HEK293 (cell line): ENCODE measurements around the gene ACACB.

ENCODE experiments used
- CTCF ChIA-PET: fragments of 350-600 bp; formaldehyde crosslinking; extraction: SDS; loops from one replicate; lab custom pipeline; 2021; ENCODE audit warnings: antibody characterized with exemption; lab: Yijun Ruan, JAX
- POLR2A ChIA-PET: fragments of 300-600 bp; formaldehyde crosslinking; extraction: SDS; loops from one replicate; lab custom pipeline; 2020; ENCODE audit warnings: antibody characterized with exemption, inconsistent platforms; lab: Yijun Ruan, JAX
- H3K27ac ChIP-seq: fragments of 200-500 bp; sonication (Bioruptor generic); 2 replicates; pipeline ENCODE4 v1.5.1; 2014; ENCODE audit warnings: low read depth, low read length, control low read depth, inconsistent platforms; ENCODE audit errors: extremely low read depth
- H3K36me3 ChIP-seq, 2 experiments: fragments of 200-500 bp in 1 of 2; sonication (Bioruptor generic) in 1 of 2; 1 replicate in 1 of 2; 2 replicates in 1 of 2; pipeline ENCODE4 v1.5.1; 2014 to 2017; ENCODE audit warnings: inconsistent platforms in 2 of 2, low read length in 2 of 2; ENCODE audit not compliant: control insufficient read depth in 2 of 2, insufficient read depth in 1 of 2
- H3K4me1 ChIP-seq: fragments of 200-500 bp; sonication (Bioruptor generic); 2 replicates; pipeline ENCODE4 v1.5.1; 2014; ENCODE audit warnings: mild to moderate bottlenecking, low read length, inconsistent platforms; ENCODE audit not compliant: control insufficient read depth, insufficient read depth
- H3K4me3 ChIP-seq: 2 replicates; pipeline ENCODE4 v1.5.1; 2011; ENCODE audit warnings: low read depth, mild to moderate bottlenecking, control low read depth, low read length, moderate library complexity
- H3K9me3 ChIP-seq: fragments of 200-500 bp; sonication (Bioruptor generic); 2 replicates; pipeline ENCODE4 v1.5.1; 2014; ENCODE audit warnings: low read depth, low read length, inconsistent platforms; ENCODE audit not compliant: control insufficient read depth, insufficient read depth
- BCL11B ChIP-seq: fragments of 450-650 bp; formaldehyde crosslinking; IDR thresholded peaks from 2 replicates; pipeline ENCODE4 v1.5.1; 2016; ENCODE audit warnings: low read depth, missing biosample characterization, missing genetic modification characterization
- GFI1B ChIP-seq: fragments of 450-650 bp; formaldehyde crosslinking; IDR thresholded peaks from 2 replicates; pipeline ENCODE4 v1.5.1; 2016; ENCODE audit warnings: missing biosample characterization, missing genetic modification characterization
- SALL2 ChIP-seq: fragments of 450-650 bp; formaldehyde crosslinking; IDR thresholded peaks from 2 replicates; pipeline ENCODE4 v1.5.0; 2017; ENCODE audit warnings: missing biosample characterization, mild to moderate bottlenecking, missing genetic modification characterization, borderline replicate concordance
- SCRT2 ChIP-seq: fragments of 450-650 bp; formaldehyde crosslinking; IDR thresholded peaks from 2 replicates; pipeline ENCODE4 v1.5.1; 2016; ENCODE audit warnings: missing biosample characterization, missing genetic modification characterization
- ZBTB17 ChIP-seq: fragments of 450-650 bp; formaldehyde crosslinking; IDR thresholded peaks from 2 replicates; pipeline ENCODE4 v1.5.1; 2016; ENCODE audit warnings: missing biosample characterization, missing genetic modification characterization
- ZBTB7A ChIP-seq: fragments of 450-650 bp; formaldehyde crosslinking; IDR thresholded peaks from 2 replicates; pipeline ENCODE4 v1.5.1; 2016; ENCODE audit warnings: low read depth, missing biosample characterization, missing genetic modification characterization
- ZFP3 ChIP-seq: fragments of 450-650 bp; formaldehyde crosslinking; IDR thresholded peaks from 2 replicates; pipeline ENCODE4 v1.5.1; 2016; ENCODE audit warnings: low read depth, missing biosample characterization, missing genetic modification characterization
- ZFP41 ChIP-seq: fragments of 450-650 bp; formaldehyde crosslinking; IDR thresholded peaks from 2 replicates; pipeline ENCODE4 v1.5.1; 2016; ENCODE audit warnings: missing biosample characterization, missing genetic modification characterization, borderline replicate concordance
- ZNF146 ChIP-seq: fragments of 450-650 bp; formaldehyde crosslinking; IDR thresholded peaks from 2 replicates; pipeline ENCODE4 v1.5.1; 2016; ENCODE audit warnings: missing biosample characterization, missing genetic modification characterization
- ZNF155 ChIP-seq: fragments of 450-650 bp; formaldehyde crosslinking; IDR thresholded peaks from 2 replicates; pipeline ENCODE4 v1.5.1; 2016; ENCODE audit warnings: missing biosample characterization, missing genetic modification characterization
- ZNF184 ChIP-seq: fragments of 450-650 bp; IDR thresholded peaks from 2 replicates; pipeline ENCODE4 v1.5.1; 2018; ENCODE audit warnings: missing biosample characterization, mild to moderate bottlenecking, missing genetic modification characterization
- ZNF214 ChIP-seq: fragments of 450-650 bp; formaldehyde crosslinking; IDR thresholded peaks from 2 replicates; pipeline ENCODE4 v1.5.1; 2017; ENCODE audit warnings: missing biosample characterization, mild to moderate bottlenecking, missing genetic modification characterization, borderline replicate concordance
- ZNF248 ChIP-seq: fragments of 450-650 bp; formaldehyde crosslinking; IDR thresholded peaks from 2 replicates; pipeline ENCODE4 v1.5.1; 2017; ENCODE audit warnings: missing biosample characterization, missing genetic modification characterization
- ZNF354C ChIP-seq: fragments of 450-650 bp; formaldehyde crosslinking; IDR thresholded peaks from 2 replicates; pipeline ENCODE4 v1.5.1; 2016; ENCODE audit warnings: missing biosample characterization, missing genetic modification characterization, low read depth, borderline replicate concordance
- ZNF37A ChIP-seq: fragments of 450-650 bp; IDR thresholded peaks from 2 replicates; pipeline ENCODE4 v1.5.1; 2018; ENCODE audit warnings: missing biosample characterization, missing genetic modification characterization
- ZNF433 ChIP-seq: fragments of 450-650 bp; formaldehyde crosslinking; IDR thresholded peaks from 2 replicates; pipeline ENCODE4 v1.5.1; 2016; ENCODE audit warnings: missing biosample characterization, missing genetic modification characterization, low read depth
- ZNF473 ChIP-seq: fragments of 450-650 bp; formaldehyde crosslinking; IDR thresholded peaks from 2 replicates; pipeline ENCODE4 v1.5.1; 2017; ENCODE audit warnings: missing biosample characterization, missing genetic modification characterization
- ZNF626 ChIP-seq: fragments of 450-650 bp; sonication (Bioruptor Pico); formaldehyde crosslinking; IDR thresholded peaks from 2 replicates; pipeline ENCODE4 v1.5.1; 2018; ENCODE audit warnings: missing biosample characterization, missing genetic modification characterization, inconsistent platforms
- ZNF837 ChIP-seq: fragments of 450-650 bp; formaldehyde crosslinking; IDR thresholded peaks from 2 replicates; pipeline ENCODE4 v1.5.1; 2016; ENCODE audit warnings: missing biosample characterization, missing genetic modification characterization
- ZXDB ChIP-seq: fragments of 450-650 bp; formaldehyde crosslinking; IDR thresholded peaks from 2 replicates; pipeline ENCODE4 v1.5.1; 2016; ENCODE audit warnings: missing biosample characterization, missing genetic modification characterization
- TF ChIP-seq, protein P1 (sequence below): fragments of 450-650 bp; formaldehyde crosslinking; IDR thresholded peaks from 2 replicates; pipeline ENCODE4 v1.5.1; 2016; ENCODE audit warnings: missing biosample characterization, missing genetic modification characterization
- TF ChIP-seq, protein P2 (sequence below): IDR thresholded peaks from 2 replicates; pipeline ENCODE4 v1.6.1; 2011; ENCODE audit warnings: mild to moderate bottlenecking, low read depth, low read length, borderline replicate concordance
- TF ChIP-seq, protein P3 (sequence below): fragments of 450-650 bp; formaldehyde crosslinking; IDR thresholded peaks from 2 replicates; pipeline ENCODE4; 2016; ENCODE audit warnings: missing biosample characterization, missing genetic modification characterization
- TF ChIP-seq, protein P4 (sequence below): fragments of 450-650 bp; formaldehyde crosslinking; IDR thresholded peaks from 2 replicates; pipeline ENCODE4 v1.5.1; 2016; ENCODE audit warnings: missing biosample characterization, missing genetic modification characterization, low read depth

The ACACB gene

DNA sequence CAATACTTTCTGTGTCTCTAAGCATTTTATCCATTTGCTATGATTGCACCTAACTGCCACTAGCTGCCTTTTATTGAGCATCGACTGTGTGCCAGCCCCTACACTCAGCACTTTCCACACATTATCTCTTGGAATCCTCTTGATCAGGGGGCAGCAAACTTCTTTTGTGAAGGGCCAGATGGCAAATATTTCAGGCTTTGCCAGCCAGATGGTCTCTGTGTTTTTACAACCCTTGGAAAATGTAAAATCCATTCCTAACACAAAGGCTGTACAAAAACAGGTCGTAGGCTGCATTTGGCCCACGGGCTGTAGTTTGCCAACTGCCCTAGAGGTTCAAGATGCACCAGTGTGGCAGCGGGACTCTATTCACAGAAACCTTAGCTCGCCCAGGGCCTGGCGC, 173.2 kb downstream of the ACACB start:
- CTCF ChIA-PET: interaction anchor here (0.6 kb wide), 1 partner anchor 10 kb away, joined by 3 read pairs; no protein-coding TSS in a partner anchor

DNA sequence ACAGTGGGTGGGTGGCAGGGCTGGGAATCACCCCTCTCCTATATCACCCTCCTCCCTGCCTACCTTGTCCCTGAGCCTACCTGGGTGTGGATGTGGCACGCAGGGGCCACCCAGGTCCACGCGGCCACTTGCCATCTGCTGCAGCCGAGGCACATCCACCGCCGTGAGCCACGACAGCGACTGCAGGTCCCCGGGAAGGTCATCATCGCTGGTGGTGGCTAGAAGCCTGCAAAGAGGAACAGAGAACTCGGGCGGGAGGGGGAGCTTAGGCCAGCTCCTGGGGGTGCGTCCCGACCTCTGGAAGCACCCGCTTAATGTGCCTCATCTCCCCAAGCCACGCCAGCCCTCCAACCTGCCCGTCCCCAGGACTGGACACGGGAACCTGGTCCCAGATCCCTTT, 173.7 kb downstream of the ACACB start:
- no peak for TF ChIP-seq ZNF146 (tag by site-specific recombination)
- TF ChIP-seq, protein P1, sequence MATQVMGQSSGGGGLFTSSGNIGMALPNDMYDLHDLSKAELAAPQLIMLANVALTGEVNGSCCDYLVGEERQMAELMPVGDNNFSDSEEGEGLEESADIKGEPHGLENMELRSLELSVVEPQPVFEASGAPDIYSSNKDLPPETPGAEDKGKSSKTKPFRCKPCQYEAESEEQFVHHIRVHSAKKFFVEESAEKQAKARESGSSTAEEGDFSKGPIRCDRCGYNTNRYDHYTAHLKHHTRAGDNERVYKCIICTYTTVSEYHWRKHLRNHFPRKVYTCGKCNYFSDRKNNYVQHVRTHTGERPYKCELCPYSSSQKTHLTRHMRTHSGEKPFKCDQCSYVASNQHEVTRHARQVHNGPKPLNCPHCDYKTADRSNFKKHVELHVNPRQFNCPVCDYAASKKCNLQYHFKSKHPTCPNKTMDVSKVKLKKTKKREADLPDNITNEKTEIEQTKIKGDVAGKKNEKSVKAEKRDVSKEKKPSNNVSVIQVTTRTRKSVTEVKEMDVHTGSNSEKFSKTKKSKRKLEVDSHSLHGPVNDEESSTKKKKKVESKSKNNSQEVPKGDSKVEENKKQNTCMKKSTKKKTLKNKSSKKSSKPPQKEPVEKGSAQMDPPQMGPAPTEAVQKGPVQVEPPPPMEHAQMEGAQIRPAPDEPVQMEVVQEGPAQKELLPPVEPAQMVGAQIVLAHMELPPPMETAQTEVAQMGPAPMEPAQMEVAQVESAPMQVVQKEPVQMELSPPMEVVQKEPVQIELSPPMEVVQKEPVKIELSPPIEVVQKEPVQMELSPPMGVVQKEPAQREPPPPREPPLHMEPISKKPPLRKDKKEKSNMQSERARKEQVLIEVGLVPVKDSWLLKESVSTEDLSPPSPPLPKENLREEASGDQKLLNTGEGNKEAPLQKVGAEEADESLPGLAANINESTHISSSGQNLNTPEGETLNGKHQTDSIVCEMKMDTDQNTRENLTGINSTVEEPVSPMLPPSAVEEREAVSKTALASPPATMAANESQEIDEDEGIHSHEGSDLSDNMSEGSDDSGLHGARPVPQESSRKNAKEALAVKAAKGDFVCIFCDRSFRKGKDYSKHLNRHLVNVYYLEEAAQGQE (tag by site-specific recombination): no peak
- TF ChIP-seq ZNF214: no peak
- TF ChIP-seq ZNF248: no peak
- no peak for TF ChIP-seq ZNF837 (tag by site-specific recombination)
- TF ChIP-seq ZNF473: no peak
- TF ChIP-seq SALL2 (tag by site-specific recombination): no peak
- TF ChIP-seq, protein P2, sequence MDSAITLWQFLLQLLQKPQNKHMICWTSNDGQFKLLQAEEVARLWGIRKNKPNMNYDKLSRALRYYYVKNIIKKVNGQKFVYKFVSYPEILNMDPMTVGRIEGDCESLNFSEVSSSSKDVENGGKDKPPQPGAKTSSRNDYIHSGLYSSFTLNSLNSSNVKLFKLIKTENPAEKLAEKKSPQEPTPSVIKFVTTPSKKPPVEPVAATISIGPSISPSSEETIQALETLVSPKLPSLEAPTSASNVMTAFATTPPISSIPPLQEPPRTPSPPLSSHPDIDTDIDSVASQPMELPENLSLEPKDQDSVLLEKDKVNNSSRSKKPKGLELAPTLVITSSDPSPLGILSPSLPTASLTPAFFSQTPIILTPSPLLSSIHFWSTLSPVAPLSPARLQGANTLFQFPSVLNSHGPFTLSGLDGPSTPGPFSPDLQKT: no peak
- TF ChIP-seq ZFP41 (tag by site-specific recombination): no peak
- TF ChIP-seq SCRT2 (tag by site-specific recombination): no peak
- TF ChIP-seq, protein P3, sequence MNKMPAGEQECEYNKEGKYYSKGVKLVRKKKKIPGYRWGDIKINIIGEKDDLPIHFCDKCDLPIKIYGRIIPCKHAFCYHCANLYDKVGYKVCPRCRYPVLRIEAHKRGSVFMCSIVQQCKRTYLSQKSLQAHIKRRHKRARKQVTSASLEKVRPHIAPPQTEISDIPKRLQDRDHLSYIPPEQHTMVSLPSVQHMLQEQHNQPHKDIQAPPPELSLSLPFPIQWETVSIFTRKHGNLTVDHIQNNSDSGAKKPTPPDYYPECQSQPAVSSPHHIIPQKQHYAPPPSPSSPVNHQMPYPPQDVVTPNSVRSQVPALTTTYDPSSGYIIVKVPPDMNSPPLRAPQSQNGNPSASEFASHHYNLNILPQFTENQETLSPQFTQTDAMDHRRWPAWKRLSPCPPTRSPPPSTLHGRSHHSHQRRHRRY (tag by site-specific recombination): no peak
- no peak for TF ChIP-seq ZNF354C (tag by site-specific recombination)
- no peak for TF ChIP-seq ZNF433 (tag by site-specific recombination)
- no peak for TF ChIP-seq ZBTB7A
- TF ChIP-seq, protein P4, sequence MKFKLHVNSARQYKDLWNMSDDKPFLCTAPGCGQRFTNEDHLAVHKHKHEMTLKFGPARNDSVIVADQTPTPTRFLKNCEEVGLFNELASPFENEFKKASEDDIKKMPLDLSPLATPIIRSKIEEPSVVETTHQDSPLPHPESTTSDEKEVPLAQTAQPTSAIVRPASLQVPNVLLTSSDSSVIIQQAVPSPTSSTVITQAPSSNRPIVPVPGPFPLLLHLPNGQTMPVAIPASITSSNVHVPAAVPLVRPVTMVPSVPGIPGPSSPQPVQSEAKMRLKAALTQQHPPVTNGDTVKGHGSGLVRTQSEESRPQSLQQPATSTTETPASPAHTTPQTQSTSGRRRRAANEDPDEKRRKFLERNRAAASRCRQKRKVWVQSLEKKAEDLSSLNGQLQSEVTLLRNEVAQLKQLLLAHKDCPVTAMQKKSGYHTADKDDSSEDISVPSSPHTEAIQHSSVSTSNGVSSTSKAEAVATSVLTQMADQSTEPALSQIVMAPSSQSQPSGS (tag by site-specific recombination): no peak
- no peak for TF ChIP-seq ZNF37A
- no peak for TF ChIP-seq ZFP3 (tag by site-specific recombination)

More for the DNA sequence above, 173.2 kb downstream of the ACACB start:
- Histone ChIP-seq H3K4me3 (no peak overlapping the region), H3K9me3 (no peaks in the 10 kb centered on the region), H3K4me1 (no peaks in the 10 kb centered on the region), H3K27ac (no peak overlapping the region), H3K36me3 (peaks cover 0 to 4% of the 10 kb centered on the region in 2 experiments; a peak in 2 of 3 replicates)
- no peak for TF ChIP-seq ZNF626 (tag by site-specific recombination)
- TF ChIP-seq, protein P1 (tag by site-specific recombination): no peak
- no peak for TF ChIP-seq ZNF155 (tag by site-specific recombination)
- TF ChIP-seq ZXDB: no peak
- TF ChIP-seq GFI1B (tag by site-specific recombination): no peak
- no peak for TF ChIP-seq BCL11B
- no peak for TF ChIP-seq ZBTB17
- TF ChIP-seq ZNF184 (tag by site-specific recombination): no peak
- POLR2A ChIA-PET: no interaction called here

More for the DNA sequence above, 173.7 kb downstream of the ACACB start:
- Histone ChIP-seq H3K9me3 (no peaks in the 10 kb centered on the region), H3K4me1 (no peaks in the 10 kb centered on the region), H3K4me3 (no peak overlapping the region), H3K27ac (no peak overlapping the region), H3K36me3 (no peaks in the 10 kb centered on the region; a peak in 1 of 3 replicates)
- ChIA-PET POLR2A (no interaction called here), CTCF (interaction anchor here (0.6 kb wide), 1 partner anchor 11 kb away, joined by 3 read pairs; no protein-coding TSS in a partner anchor)
